Measurements from ENCODE around the gene MAPK1. TPM values are rescaled to one million over a fixed set of nuclear protein-coding genes. Genes with fewer than 3 reads are reported as not detected.

Gene MAPK1
- total RNA-seq, 2 experiments from 2014 or later: 39.4 to 44.0 TPM

GRCh38 chr22:21845558-21846453, 21.6 kb downstream of the MAPK1 start:
- H3K36me3 ChIP-seq (ENCODE audit: insufficient read depth, low read length): peaks cover 6% of the 10 kb centered on the region
- H3K4me1 Mint-ChIP-seq (ENCODE audit: low read depth): peaks cover 72% of the 10 kb centered on the region
- ChIA-PET CTCF (no interaction called here), POLR2A (no interaction called here)
- ATAC-seq (ENCODE audit: poor library complexity) (no peak), DNase-seq (no peak)
- TF ChIP-seq CTCF (IDR thresholded peaks at IDR 0.05): no peak
- no peak overlapping the region for H3K27ac ChIP-seq (ENCODE audit: low read depth in 1 of 2, low read length in 2 of 2)
- H3K27ac Mint-ChIP-seq: no peak overlapping the region
- H3K9me3 Mint-ChIP-seq: no peaks in the 10 kb centered on the region
- H3K4me1 ChIP-seq (ENCODE audit: insufficient read depth, low read length): peaks cover 6% of the 10 kb centered on the region
- no peaks in the 10 kb centered on the region for H3K9me3 ChIP-seq (ENCODE audit: control insufficient read depth in 1 of 2, insufficient read depth in 1 of 2, low read length in 2 of 2)
- no peaks in the 10 kb centered on the region for H3K27me3 Mint-ChIP-seq
- H3K27me3 ChIP-seq (ENCODE audit: control insufficient read depth in 1 of 2, insufficient read depth in 2 of 2, low read length in 2 of 2): no peaks in the 10 kb centered on the region
- intact Hi-C loops (cut with DNase I, micrococcal nuclease): no loop called here
- peaks cover 18% of the 10 kb centered on the region for H3K36me3 Mint-ChIP-seq (ENCODE audit: low read depth)
- H3K4me3 ChIP-seq (ENCODE audit: low read length): no peak overlapping the region
- no peak overlapping the region for H3K4me3 Mint-ChIP-seq

DNA sequence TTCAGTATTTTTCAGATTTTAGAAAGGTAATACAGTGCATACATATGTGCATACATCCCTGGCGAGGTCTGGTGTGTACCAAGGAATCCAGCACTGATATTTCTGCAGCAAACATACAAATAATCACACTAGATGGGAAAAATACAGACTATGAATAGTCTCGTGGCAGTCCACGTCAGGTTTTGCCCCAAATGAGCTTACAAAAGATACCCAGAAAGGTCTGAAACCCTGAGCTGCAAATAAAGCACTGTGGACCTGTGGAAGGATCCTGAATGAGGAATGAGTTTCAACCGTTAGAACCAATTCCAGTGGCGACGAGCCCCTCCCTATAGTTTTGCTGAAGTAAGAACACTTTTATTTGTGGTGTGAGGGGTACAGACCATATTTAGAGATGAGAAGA, 24.5 kb downstream of the MAPK1 start:
- POLR2A ChIA-PET: no interaction called here
- no peak overlapping the region for H3K27ac ChIP-seq (ENCODE audit: low read depth in 1 of 2, low read length in 2 of 2)

DNA sequence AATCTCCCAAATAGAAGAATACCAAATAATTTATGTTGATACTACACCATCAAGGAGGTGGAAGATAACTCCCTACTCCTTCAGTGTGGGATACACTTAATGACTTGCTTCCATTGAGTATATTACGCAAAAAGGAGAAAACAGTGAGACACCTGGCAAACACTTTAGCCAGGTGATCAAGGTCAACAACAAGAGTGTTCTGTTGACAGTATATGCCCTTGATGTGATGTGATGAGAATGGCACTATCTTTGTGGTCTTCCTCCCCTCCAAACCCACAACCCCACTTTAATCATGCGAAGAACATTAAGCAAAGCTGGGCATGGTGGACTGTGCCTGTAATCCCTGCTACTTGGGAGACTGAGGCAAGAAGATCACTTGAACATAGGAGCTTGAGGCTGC, 26.0 kb downstream of the MAPK1 start:
- Histone ChIP-seq H3K27me3 (ENCODE audit: control insufficient read depth in 1 of 2, insufficient read depth in 2 of 2, low read length in 2 of 2) (no peaks in the 10 kb centered on the region), H3K36me3 (ENCODE audit: insufficient read depth, low read length) (peaks cover 6% of the 10 kb centered on the region), H3K27ac (ENCODE audit: low read depth in 1 of 2, low read length in 2 of 2) (no peak overlapping the region), H3K9me3 (ENCODE audit: control insufficient read depth in 1 of 2, insufficient read depth in 1 of 2, low read length in 2 of 2) (no peaks in the 10 kb centered on the region), H3K4me1 (ENCODE audit: insufficient read depth, low read length) (peaks cover 17% of the 10 kb centered on the region), H3K4me3 (ENCODE audit: low read length) (no peak overlapping the region)
- intact Hi-C loops (cut with DNase I, micrococcal nuclease): no loop called here
- Mint-ChIP-seq H3K4me1 (ENCODE audit: low read depth) (peaks cover 63% of the 10 kb centered on the region), H3K27me3 (no peaks in the 10 kb centered on the region), H3K9me3 (no peaks in the 10 kb centered on the region), H3K27ac (no peak overlapping the region), H3K4me3 (no peak overlapping the region), H3K36me3 (ENCODE audit: low read depth) (peaks cover 12% of the 10 kb centered on the region)
- ChIA-PET CTCF (no interaction called here), POLR2A (interaction anchor here (0.6 to 1.1 kb wide), 2 partner anchors 17 to 56 kb away, joined by 3 read pairs; no protein-coding TSS in a partner anchor)
- ATAC-seq (ENCODE audit: poor library complexity): no peak
- no peak for TF ChIP-seq CTCF (IDR thresholded peaks at IDR 0.05)
- no peak for DNase-seq

More for the DNA sequence above, 24.5 kb downstream of the MAPK1 start:
- CTCF ChIA-PET: interaction anchor here (0.5 kb wide), 1 partner anchor 29 kb away, joined by 3 read pairs; no protein-coding TSS in a partner anchor
- H3K9me3 ChIP-seq (ENCODE audit: control insufficient read depth in 1 of 2, insufficient read depth in 1 of 2, low read length in 2 of 2): no peaks in the 10 kb centered on the region
- no peak for DNase-seq
- no peak for ATAC-seq (ENCODE audit: poor library complexity)
- H3K27me3 ChIP-seq (ENCODE audit: control insufficient read depth in 1 of 2, insufficient read depth in 2 of 2, low read length in 2 of 2): no peaks in the 10 kb centered on the region
- H3K36me3 ChIP-seq (ENCODE audit: insufficient read depth, low read length): peaks cover 6% of the 10 kb centered on the region
- TF ChIP-seq CTCF (IDR thresholded peaks at IDR 0.05): no peak
- Mint-ChIP-seq H3K27ac (no peak overlapping the region), H3K4me1 (ENCODE audit: low read depth) (peaks cover 59% of the 10 kb centered on the region), H3K36me3 (ENCODE audit: low read depth) (peaks cover 17% of the 10 kb centered on the region), H3K9me3 (no peaks in the 10 kb centered on the region), H3K27me3 (no peaks in the 10 kb centered on the region), H3K4me3 (no peak overlapping the region)
- intact Hi-C loops (cut with DNase I, micrococcal nuclease): no loop called here
- no peak overlapping the region for H3K4me3 ChIP-seq (ENCODE audit: low read length)
- H3K4me1 ChIP-seq (ENCODE audit: insufficient read depth, low read length): peaks cover 13% of the 10 kb centered on the region
